A673 (cell line): ENCODE results near the gene GDPD3.

Source experiments
- CTCF ChIP-seq: fragments of 300-800, 200-600 bp; sonication (generic); conservative IDR thresholded peaks from 2 replicates; pipeline ENCODE4 v1.5.1; 2017; ENCODE audit warnings: low read depth, mild to moderate bottlenecking, antibody characterized with exemption, low read length, moderate library complexity, mixed read lengths
- EZH2 ChIP-seq: fragments of 200-600 bp; sonication (generic); IDR thresholded peaks from 2 replicates; pipeline ENCODE4 v1.6.1; 2017; ENCODE audit warnings: borderline replicate concordance, low read depth, mild to moderate bottlenecking, mixed read lengths, antibody characterized with exemption, low read length; ENCODE audit not compliant: poor library complexity, severe bottlenecking

GRCh38 chr16:30083216-30084055, 29.9 kb downstream of the GDPD3 start:
- TF ChIP-seq CTCF (no peak), EZH2 (no peak)
